ENCODE measurements around the gene MCCC2. TPM values are rescaled to one million over a fixed set of nuclear protein-coding genes. Genes with fewer than 3 reads are reported as not detected.

The MCCC2 gene
- total RNA-seq, 1 experiment from 2014 or later = 32.2 TPM

- TF ChIP-seq CTCF (conservative IDR thresholded peaks at IDR 0.05; ENCODE audit: low read depth, low read length) (no peak), EZH2phosphoT487 (IDR thresholded peaks at IDR 0.05; ENCODE audit: borderline replicate concordance, low read length) (no peak), EZH2 (IDR thresholded peaks at IDR 0.05; ENCODE audit: low read length, unreplicated experiment) (no peak)
- intact Hi-C loops (cut with micrococcal nuclease) = no loop called here
- no peak for DNase-seq
Measured at GRCh38 chr5:71652803-71653543, 65.8 kb downstream of the MCCC2 start.

DNA sequence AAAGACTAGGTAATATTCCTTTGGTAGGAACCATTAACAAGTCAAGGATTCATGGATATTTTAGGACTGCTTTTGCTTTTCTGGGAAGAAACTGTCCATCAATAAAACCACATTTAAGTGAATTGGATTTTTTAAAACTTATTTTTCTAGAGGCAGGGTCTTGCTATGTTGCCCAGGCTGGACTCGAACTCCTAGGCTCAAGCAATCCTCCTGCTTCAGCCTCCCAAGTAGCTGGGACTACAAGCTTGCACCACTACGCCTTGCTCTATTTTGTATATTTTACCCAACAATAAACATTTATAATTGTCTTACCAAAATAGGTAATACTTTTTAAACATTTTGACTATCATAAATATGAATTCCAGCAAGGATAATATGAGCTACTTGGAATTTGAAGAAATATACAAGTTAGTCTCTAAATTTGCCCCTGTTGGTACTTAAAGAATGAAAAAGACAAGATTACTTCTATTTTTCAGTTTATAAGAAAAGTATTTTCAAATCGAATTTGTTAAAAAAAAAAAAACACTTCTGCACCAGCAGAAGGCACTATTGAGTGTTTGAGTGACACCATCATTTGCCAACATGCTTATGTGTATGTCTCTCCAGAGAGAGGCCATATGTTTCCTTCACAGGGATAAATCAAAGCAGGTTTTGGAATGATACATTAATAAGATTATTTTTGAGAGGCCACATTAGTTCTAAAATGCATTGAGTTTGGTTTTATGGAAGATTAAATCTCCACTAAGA lies 71.9 kb downstream of the MCCC2 start:
- intact Hi-C loops (cut with micrococcal nuclease) = no loop called here
- no peak overlapping the region for H3K4me2 ChIP-seq (ENCODE audit: low read length)
- H3K36me3 ChIP-seq (ENCODE audit: low read depth, low read length) = no peaks in the 10 kb centered on the region
- no peaks in the 10 kb centered on the region for H3K4me1 ChIP-seq (ENCODE audit: insufficient read depth, low read length)
- no peaks in the 10 kb centered on the region for H3K9me3 ChIP-seq (ENCODE audit: low read length)
- CTCF ChIA-PET = no interaction called here
- H4K20me1 ChIP-seq (ENCODE audit: low read length) = no peaks in the 10 kb centered on the region
- no peak overlapping the region for H3K9ac ChIP-seq (ENCODE audit: low read length)
- no peak for DNase-seq
- no peaks in the 10 kb centered on the region for H3K79me2 ChIP-seq (ENCODE audit: low read length)
- no peak overlapping the region for H3K4me3 ChIP-seq (ENCODE audit: low read length)
- H2AFZ ChIP-seq (ENCODE audit: low read length) = no peak overlapping the region
- no peak for ATAC-seq
- H3K27me3 ChIP-seq (ENCODE audit: low read length) = no peaks in the 10 kb centered on the region
- no peaks in the 10 kb centered on the region for H3K9me2 ChIP-seq (replicated peaks; ENCODE audit: low read length)
- TF ChIP-seq EZH2 (IDR thresholded peaks at IDR 0.05; ENCODE audit: low read length, unreplicated experiment) (no peak), EZH2phosphoT487 (IDR thresholded peaks at IDR 0.05; ENCODE audit: borderline replicate concordance, low read length) (no peak), CTCF (conservative IDR thresholded peaks at IDR 0.05; ENCODE audit: low read depth, low read length) (no peak)
- no TSS peak for BruUV-seq (replicated peaks)
- no peaks in the 10 kb centered on the region for H3F3A ChIP-seq (ENCODE audit: low read length, unreplicated experiment)
- POLR2A ChIA-PET (ENCODE audit: unreplicated experiment) = no interaction called here
- H3K27ac ChIP-seq (ENCODE audit: low read length) = no peak overlapping the region

More at GRCh38 chr5:71652803-71653543, 65.8 kb downstream of the MCCC2 start:
- Histone ChIP-seq H3K36me3 (ENCODE audit: low read depth, low read length) (no peaks in the 10 kb centered on the region; the same call in 1 of the 2 replicates), H3K27ac (ENCODE audit: low read length) (no peak overlapping the region), H3K4me1 (ENCODE audit: insufficient read depth, low read length) (no peaks in the 10 kb centered on the region), H3K79me2 (ENCODE audit: low read length) (no peaks in the 10 kb centered on the region), H3K9me2 (replicated peaks; ENCODE audit: low read length) (no peaks in the 10 kb centered on the region), H4K20me1 (ENCODE audit: low read length) (no peaks in the 10 kb centered on the region), H3K9ac (ENCODE audit: low read length) (no peak overlapping the region), H3K27me3 (ENCODE audit: low read length) (no peaks in the 10 kb centered on the region), H3K9me3 (ENCODE audit: low read length) (no peaks in the 10 kb centered on the region), H3F3A (ENCODE audit: low read length, unreplicated experiment) (no peaks in the 10 kb centered on the region), H3K4me2 (ENCODE audit: low read length) (no peak overlapping the region), H2AFZ (ENCODE audit: low read length) (no peak overlapping the region), H3K4me3 (ENCODE audit: low read length) (no peak overlapping the region)
- ChIA-PET POLR2A (ENCODE audit: unreplicated experiment) (no interaction called here), CTCF (no interaction called here)
- BruUV-seq (replicated peaks) = no TSS peak
- no peak for ATAC-seq

- Histone ChIP-seq H3K9ac (ENCODE audit: low read length) (no peak overlapping the region), H3K9me3 (ENCODE audit: low read length) (no peaks in the 10 kb centered on the region), H3F3A (ENCODE audit: low read length, unreplicated experiment) (no peaks in the 10 kb centered on the region), H3K27ac (ENCODE audit: low read length) (no peak overlapping the region), H3K9me2 (replicated peaks; ENCODE audit: low read length) (no peaks in the 10 kb centered on the region), H3K79me2 (ENCODE audit: low read length) (no peaks in the 10 kb centered on the region), H3K4me1 (ENCODE audit: insufficient read depth, low read length) (no peaks in the 10 kb centered on the region), H3K27me3 (ENCODE audit: low read length) (no peaks in the 10 kb centered on the region), H2AFZ (ENCODE audit: low read length) (no peak overlapping the region), H3K36me3 (ENCODE audit: low read depth, low read length) (no peaks in the 10 kb centered on the region), H3K4me3 (ENCODE audit: low read length) (no peak overlapping the region), H3K4me2 (ENCODE audit: low read length) (no peak overlapping the region), H4K20me1 (ENCODE audit: low read length) (no peaks in the 10 kb centered on the region)
- DNase-seq = no peak
- no peak for ATAC-seq
- CTCF ChIA-PET = no interaction called here
- TF ChIP-seq CTCF (conservative IDR thresholded peaks at IDR 0.05; ENCODE audit: low read depth, low read length) (no peak), EZH2phosphoT487 (IDR thresholded peaks at IDR 0.05; ENCODE audit: borderline replicate concordance, low read length) (no peak), EZH2 (IDR thresholded peaks at IDR 0.05; ENCODE audit: low read length, unreplicated experiment) (no peak)
- BruUV-seq (replicated peaks) = no TSS peak
- POLR2A ChIA-PET (ENCODE audit: unreplicated experiment) = no interaction called here
- intact Hi-C loops (cut with micrococcal nuclease) = no loop called here
Measured at GRCh38 chr5:71662381-71662780, 75.2 kb downstream of the MCCC2 start.
